SK-N-SH (cell line): ENCODE measurements around the gene CRTC1. TPM values are rescaled to one million over a fixed set of nuclear protein-coding genes. Genes with fewer than 3 reads are reported as not detected.

Source experiments
- CTCF ChIA-PET: fragments of 300-600, 350-600 bp; formaldehyde crosslinking; extraction: SDS; loops from one replicate; lab custom pipeline; 2021; lab: Yijun Ruan, JAX
- POLR2A ChIA-PET: fragments of 350-600 bp; sonication (Branson Sonifier 250); formaldehyde crosslinking; extraction: SDS; loops from one replicate; lab custom pipeline; 2020; ENCODE audit warnings: antibody characterized with exemption, inconsistent platforms; lab: Yijun Ruan, JAX
- DNase-seq: peaks from one replicate; pipeline ENCODE4 v3.0.0; 2012
- H2AFZ ChIP-seq: fragments of 200-600 bp; sonication (generic); 2 replicates; pipeline ENCODE4 v1.8.1; 2016; ENCODE audit warnings: antibody characterized with exemption, mild to moderate bottlenecking, low read depth
- H3F3A ChIP-seq: fragments of 200-600 bp; sonication (generic); replicated peaks from 2 replicates; pipeline ENCODE3; 2016; ENCODE audit warnings: antibody characterized with exemption, mild to moderate bottlenecking; ENCODE audit not compliant: insufficient read depth
- H3K27ac ChIP-seq, 2 experiments: fragments of 200-500 bp in 1 of 2; fragments of 200-600 bp in 1 of 2; sonication (Bioruptor generic) in 1 of 2; sonication (generic), shearing (Covaris generic) in 1 of 2; 2 replicates each; pipeline versions ENCODE4 v1.5.1 to v1.6.1; 2014 to 2016; ENCODE audit warnings: low read depth in 2 of 2, inconsistent platforms in 1 of 2, low read length in 1 of 2, mild to moderate bottlenecking in 1 of 2, mixed read lengths in 1 of 2
- H3K27me3 ChIP-seq: fragments of 200-600 bp; sonication (generic), shearing (Covaris generic); 2 replicates; pipeline ENCODE4 v1.6.1; 2016; ENCODE audit warnings: mixed run types; ENCODE audit not compliant: insufficient read depth
- H3K36me3 ChIP-seq, 2 experiments: fragments of 200-500 bp in 1 of 2; fragments of 200-600 bp in 1 of 2; sonication (Bioruptor generic) in 1 of 2; sonication (generic) in 1 of 2; replicated peaks in 1 of 2; 2 replicates each; pipeline versions ENCODE3 to v1.5.1; 2014 to 2016; ENCODE audit warnings: low read length in 1 of 2, mild to moderate bottlenecking in 1 of 2; ENCODE audit not compliant: insufficient read depth in 2 of 2, control insufficient read depth in 1 of 2
- H3K4me1 ChIP-seq, 2 experiments: fragments of 200-500 bp in 1 of 2; fragments of 200-600 bp in 1 of 2; sonication (Bioruptor generic) in 1 of 2; sonication (generic), shearing (Covaris generic) in 1 of 2; 2 replicates each; pipeline versions ENCODE4 v1.5.1 to v1.6.1; 2014 to 2016; ENCODE audit warnings: low read depth in 1 of 2, low read length in 1 of 2, mixed run types in 1 of 2; ENCODE audit not compliant: insufficient read depth in 2 of 2, control insufficient read depth in 1 of 2
- H3K4me2 ChIP-seq: fragments of 200-600 bp; sonication (generic), shearing (Covaris generic); 2 replicates; pipeline ENCODE4 v1.6.1; 2017; ENCODE audit warnings: mixed run types
- H3K4me3 ChIP-seq, 2 experiments: fragments of 200-500 bp in 1 of 2; fragments of 200-600 bp in 1 of 2; sonication (Bioruptor generic) in 1 of 2; sonication (generic), shearing (Covaris generic) in 1 of 2; 2 replicates each; pipeline versions ENCODE4 v1.5.1 to v1.8.1; 2014 to 2016; ENCODE audit warnings: low read depth in 2 of 2, inconsistent platforms in 1 of 2, low read length in 1 of 2, mild to moderate bottlenecking in 1 of 2, mixed read lengths in 1 of 2, moderate library complexity in 1 of 2
- H3K79me2 ChIP-seq: fragments of 200-600 bp; sonication (generic); 2 replicates; pipeline ENCODE4 v1.8.1; 2017; ENCODE audit warnings: mild to moderate bottlenecking; ENCODE audit not compliant: insufficient read depth
- H3K9ac ChIP-seq: fragments of 200-600 bp; sonication (generic); 2 replicates; pipeline ENCODE4 v1.6.1; 2017; ENCODE audit warnings: mixed run types
- H3K9me2 ChIP-seq: fragments of 200-600 bp; sonication (generic); 2 replicates; pipeline ENCODE4 v1.6.1; 2017; ENCODE audit warnings: mixed run types
- H3K9me3 ChIP-seq: fragments of 200-600 bp; sonication (generic); 2 replicates; pipeline ENCODE4 v1.6.1; 2017; ENCODE audit warnings: mixed run types, mild to moderate bottlenecking, moderate library complexity
- H4K20me1 ChIP-seq: fragments of 200-600 bp; sonication (generic); 2 replicates; pipeline ENCODE4 v1.6.1; 2017; ENCODE audit warnings: mild to moderate bottlenecking, mixed run types; ENCODE audit not compliant: insufficient read depth
- CHD2 ChIP-seq: fragments of 150-350 bp; IDR thresholded peaks from 2 replicates; pipeline ENCODE4 v1.6.1; 2018; ENCODE audit warnings: low read length; ENCODE audit not compliant: partially characterized antibody
- ELF1 ChIP-seq: IDR thresholded peaks from 2 replicates; pipeline ENCODE4 v1.4.0; 2012
- EZH2phosphoT487 ChIP-seq: fragments of 200-600 bp; sonication (generic); IDR thresholded peaks from 2 replicates; pipeline ENCODE4 v1.6.1; 2017; ENCODE audit warnings: low read depth, mixed run types, mild to moderate bottlenecking, antibody characterized with exemption, moderate library complexity, borderline replicate concordance
- FOSL2 ChIP-seq: IDR thresholded peaks from 2 replicates; pipeline ENCODE4 v1.4.0; 2012; ENCODE audit warnings: low read depth, mild to moderate bottlenecking, moderate library complexity, borderline replicate concordance
- FOXJ3 ChIP-seq: sonication (generic); formaldehyde crosslinking; IDR thresholded peaks from 2 replicates; pipeline ENCODE4 v1.5.1; 2020; ENCODE audit warnings: mild to moderate bottlenecking, missing genetic modification reagents
- GABPA ChIP-seq: IDR thresholded peaks from 2 replicates; pipeline ENCODE4 v1.4.0; 2012; ENCODE audit warnings: low read depth, mild to moderate bottlenecking
- JUND ChIP-seq: IDR thresholded peaks from 2 replicates; pipeline ENCODE4 v1.4.0; 2012
- MXI1 ChIP-seq: IDR thresholded peaks from 2 replicates; pipeline ENCODE4 v1.6.1; 2012; ENCODE audit warnings: mild to moderate bottlenecking, low read depth, low read length, improper control_type of control experiment
- NFIC ChIP-seq: IDR thresholded peaks from 2 replicates; pipeline ENCODE4 v1.4.0; 2012; ENCODE audit warnings: borderline replicate concordance
- NRF1 ChIP-seq: IDR thresholded peaks from 2 replicates; pipeline ENCODE4 v1.6.1; 2012; ENCODE audit warnings: low read depth, mild to moderate bottlenecking, low read length
- POLR2AphosphoS5 ChIP-seq: IDR thresholded peaks from 2 replicates; pipeline ENCODE4 v1.6.1; 2012; ENCODE audit warnings: low read depth, low read length
- RAD21 ChIP-seq: IDR thresholded peaks from 2 replicates; pipeline ENCODE4 v1.6.1; 2012; ENCODE audit warnings: mild to moderate bottlenecking, low read length
- RCOR1 ChIP-seq: fragments of 150-350 bp; IDR thresholded peaks from 2 replicates; pipeline ENCODE4 v1.6.1; 2017; ENCODE audit warnings: antibody characterized with exemption, low read length
- SIN3A ChIP-seq: IDR thresholded peaks from 2 replicates; pipeline ENCODE4 v1.6.1; 2012; ENCODE audit warnings: low read depth, mild to moderate bottlenecking, low read length, moderate library complexity, borderline replicate concordance
- SMC3 ChIP-seq: IDR thresholded peaks from 2 replicates; pipeline ENCODE4 v1.6.1; 2012; ENCODE audit warnings: low read depth, low read length, improper control_type of control experiment
- WGBS: methylation state at CpG from one replicate; pipeline ENCODE4 v1.1.6; 2017; ENCODE audit warnings: low lambda C conversion rate; 5-methylcytosine and 5-hydroxymethylcytosine counted together
- polyA plus RNA-seq, 3 experiments: library from polyadenylated mRNA; depleted of rRNA; stranded (reverse); fragments of >200 nt; gene quantifications; 2 replicates each; pipeline ENCODE4 v1.2.3, GENCODE V29; 2012
- TF ChIP-seq, protein P1 (sequence below): IDR thresholded peaks from 2 replicates; pipeline ENCODE4 v1.4.0; 2012; ENCODE audit warnings: low read depth, borderline replicate concordance
- TF ChIP-seq, protein P2 (sequence below): IDR thresholded peaks from 2 replicates; pipeline ENCODE4 v1.4.0; 2012; ENCODE audit warnings: low read depth
- TF ChIP-seq, protein P3 (sequence below): fragments of 150-350 bp; IDR thresholded peaks from 2 replicates; pipeline ENCODE4 v1.6.1; 2016; ENCODE audit warnings: mild to moderate bottlenecking, low read depth, low read length

CRTC1 gene
- polyA plus RNA-seq, 1 of the 3 experiments (the other 2 are of a cell fraction) = 5.0 TPM

DNA sequence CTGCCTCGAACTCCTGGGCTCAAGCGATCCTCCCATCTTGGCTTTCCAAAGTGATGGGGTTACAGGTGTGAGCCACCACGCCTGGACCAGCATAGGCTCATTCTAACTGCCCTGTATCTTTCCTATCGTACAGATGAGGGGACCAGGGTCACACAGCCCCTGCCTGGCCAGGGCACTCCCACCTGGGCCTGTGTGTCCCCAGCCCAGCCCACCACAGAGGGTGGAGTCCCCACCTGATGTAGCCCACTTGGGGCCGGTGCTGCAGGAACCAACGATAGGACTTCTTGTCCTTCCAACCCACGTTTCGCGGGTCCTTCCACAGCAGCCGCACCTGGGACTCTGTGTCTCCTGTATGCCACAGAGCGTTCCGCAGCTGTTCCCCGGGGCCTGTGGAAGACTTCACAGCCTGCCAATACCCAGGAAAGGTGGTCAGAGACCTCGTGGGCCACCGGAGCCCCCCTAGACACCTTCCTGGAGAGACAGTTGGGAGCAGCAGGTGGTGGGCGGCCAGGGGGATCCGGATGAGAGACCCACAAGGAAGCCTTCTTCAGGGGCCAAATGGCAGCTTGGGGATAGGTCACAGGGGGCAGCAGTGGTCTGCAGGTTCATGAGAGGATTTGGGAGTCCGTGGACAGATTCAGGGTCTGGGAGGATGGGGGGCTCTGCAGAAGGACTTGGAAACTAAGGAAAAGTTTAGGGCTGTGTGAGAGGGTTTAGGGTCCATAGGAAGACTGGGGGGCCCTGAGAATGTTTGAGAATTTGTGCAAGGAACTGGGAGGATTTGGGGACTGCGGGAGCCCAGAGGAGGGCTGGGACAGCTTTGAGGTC, 100.7 kb downstream of the CRTC1 start (continued):
- no peak for TF ChIP-seq NRF1
- no peak for TF ChIP-seq SMC3
- TF ChIP-seq, protein P1, sequence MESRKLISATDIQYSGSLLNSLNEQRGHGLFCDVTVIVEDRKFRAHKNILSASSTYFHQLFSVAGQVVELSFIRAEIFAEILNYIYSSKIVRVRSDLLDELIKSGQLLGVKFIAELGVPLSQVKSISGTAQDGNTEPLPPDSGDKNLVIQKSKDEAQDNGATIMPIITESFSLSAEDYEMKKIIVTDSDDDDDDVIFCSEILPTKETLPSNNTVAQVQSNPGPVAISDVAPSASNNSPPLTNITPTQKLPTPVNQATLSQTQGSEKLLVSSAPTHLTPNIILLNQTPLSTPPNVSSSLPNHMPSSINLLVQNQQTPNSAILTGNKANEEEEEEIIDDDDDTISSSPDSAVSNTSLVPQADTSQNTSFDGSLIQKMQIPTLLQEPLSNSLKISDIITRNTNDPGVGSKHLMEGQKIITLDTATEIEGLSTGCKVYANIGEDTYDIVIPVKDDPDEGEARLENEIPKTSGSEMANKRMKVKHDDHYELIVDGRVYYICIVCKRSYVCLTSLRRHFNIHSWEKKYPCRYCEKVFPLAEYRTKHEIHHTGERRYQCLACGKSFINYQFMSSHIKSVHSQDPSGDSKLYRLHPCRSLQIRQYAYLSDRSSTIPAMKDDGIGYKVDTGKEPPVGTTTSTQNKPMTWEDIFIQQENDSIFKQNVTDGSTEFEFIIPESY = no peak

DNA sequence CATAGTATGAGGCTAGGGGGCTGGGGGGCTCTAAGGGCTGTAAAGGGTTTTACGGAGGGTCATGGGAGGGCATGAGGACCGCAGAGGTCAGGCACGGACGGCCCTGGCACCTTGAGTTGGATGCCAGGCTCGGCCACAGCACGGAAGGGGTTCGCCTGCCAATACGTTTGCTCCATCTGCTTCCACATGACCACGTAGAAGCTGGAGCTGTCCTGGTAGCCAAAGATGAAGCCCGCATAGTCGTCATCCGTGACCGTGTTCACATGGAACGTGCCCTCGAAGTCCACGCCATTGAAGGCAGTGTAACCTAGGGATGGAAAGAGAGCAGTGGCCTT, 101.3 kb downstream of the CRTC1 start:
- H3K27me3 ChIP-seq = peaks cover 30% of the 10 kb centered on the region
- no peaks in the 10 kb centered on the region for H3K9me2 ChIP-seq
- no peaks in the 10 kb centered on the region for H3K79me2 ChIP-seq
- H3K4me2 ChIP-seq = no peak overlapping the region
- no peak overlapping the region for H2AFZ ChIP-seq
- peak overlapping the region in 1 of 2 experiments; percentile 19; a peak in 1 of 4 replicates for H3K4me3 ChIP-seq
- TF ChIP-seq CHD2 (no peak), MXI1 (no peak), RCOR1 (no peak), RAD21 (no peak), ELF1 (no peak), FOXJ3 (no peak), JUND (no peak), SIN3A (no peak), FOSL2 (no peak), POLR2AphosphoS5 (no peak), EZH2phosphoT487 (no peak), GABPA (no peak), NFIC (no peak)
- TF ChIP-seq, protein P1 = no peak
- TF ChIP-seq, protein P2, sequence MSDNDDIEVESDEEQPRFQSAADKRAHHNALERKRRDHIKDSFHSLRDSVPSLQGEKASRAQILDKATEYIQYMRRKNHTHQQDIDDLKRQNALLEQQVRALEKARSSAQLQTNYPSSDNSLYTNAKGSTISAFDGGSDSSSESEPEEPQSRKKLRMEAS = no peak
- TF ChIP-seq, protein P3, sequence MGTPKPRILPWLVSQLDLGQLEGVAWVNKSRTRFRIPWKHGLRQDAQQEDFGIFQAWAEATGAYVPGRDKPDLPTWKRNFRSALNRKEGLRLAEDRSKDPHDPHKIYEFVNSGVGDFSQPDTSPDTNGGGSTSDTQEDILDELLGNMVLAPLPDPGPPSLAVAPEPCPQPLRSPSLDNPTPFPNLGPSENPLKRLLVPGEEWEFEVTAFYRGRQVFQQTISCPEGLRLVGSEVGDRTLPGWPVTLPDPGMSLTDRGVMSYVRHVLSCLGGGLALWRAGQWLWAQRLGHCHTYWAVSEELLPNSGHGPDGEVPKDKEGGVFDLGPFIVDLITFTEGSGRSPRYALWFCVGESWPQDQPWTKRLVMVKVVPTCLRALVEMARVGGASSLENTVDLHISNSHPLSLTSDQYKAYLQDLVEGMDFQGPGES = no peak
- TF ChIP-seq, all 33 proteins: peak for 0
- peaks cover 0 to 20% of the 10 kb centered on the region in 2 experiments; a peak in 1 of 4 replicates for H3K4me1 ChIP-seq
- POLR2A ChIA-PET = no interaction called here
- H3K36me3 ChIP-seq = no peaks in the 10 kb centered on the region
- DNase-seq = no peak
- WGBS = 63% methylated on average over 14 of the region's 16 CpGs
- H3K27ac ChIP-seq = no peak overlapping the region
- CTCF ChIA-PET = interaction anchor here (0.7 to 1.5 kb wide), 5 partner anchors 13 to 323 kb away, joined by 3 to 4 read pairs (median 3); no protein-coding TSS in a partner anchor
- H4K20me1 ChIP-seq = no peaks in the 10 kb centered on the region
- no peak overlapping the region for H3K9ac ChIP-seq
- no peaks in the 10 kb centered on the region for H3K9me3 ChIP-seq
- H3F3A ChIP-seq = peaks cover 9% of the 10 kb centered on the region
